HepG2 (cell line): ENCODE measurements around the gene UBXN2A. TPM values are rescaled to one million over a fixed set of nuclear protein-coding genes. Genes with fewer than 3 reads are reported as not detected.

ENCODE experiments used
- ATAC-seq: fragments of 200-7000 bp; cut with Tn5 transposase; 3 replicates; pipeline ENCODE4 v1.9.1; 2020; ENCODE audit warnings: mild to moderate bottlenecking, moderate library complexity
- BruUV-seq: library from RNA; stranded (reverse); fragments of 400-500 nt; replicated peaks from 2 replicates; lab custom pipeline; 2021; lab: Mats Ljungman, UMichigan
- CTCF ChIA-PET: fragments of 300-600 bp; formaldehyde crosslinking; extraction: SDS; loops from one replicate; lab custom pipeline; 2021; ENCODE audit warnings: low total read pairs, inconsistent platforms, low intra/inter-chr PET ratio; lab: Yijun Ruan, JAX
- POLR2A ChIA-PET: fragments of 350-600 bp; sonication (Branson Sonifier 250); formaldehyde crosslinking; loops from one replicate; lab custom pipeline; 2020; ENCODE audit warnings: antibody characterized with exemption, inconsistent platforms; lab: Yijun Ruan, JAX
- DNase-seq: peaks from one replicate; pipeline ENCODE4 v3.0.0-alpha.2; 2015; ENCODE audit warnings: low spot score
- FAIRE-seq: peaks from 3 replicates; lab custom pipeline; 2011; peaks lifted over from hg19 to GRCh38; lab: Jason Lieb, UNC
- H2AFZ ChIP-seq: one replicate; pipeline ENCODE4 v1.6.1; 2011; ENCODE audit warnings: low read length, inconsistent platforms
- H3K27ac ChIP-seq: fragments of 300-600 bp; 3 replicates; pipeline ENCODE4 v1.8.0; 2011; ENCODE audit warnings: mixed run types, mild to moderate bottlenecking, mixed read lengths, low read length, inconsistent platforms; ENCODE audit not compliant: insufficient read depth; ENCODE audit errors: extremely low read length
- H3K27me3 ChIP-seq, 2 experiments: fragments of 200-600 bp in 1 of 2; 2 replicates in 1 of 2; 3 replicates in 1 of 2; pipeline versions ENCODE4 v1.6.0 to v1.8.0; 2011; ENCODE audit warnings: low read length in 2 of 2, mild to moderate bottlenecking in 2 of 2, moderate library complexity in 2 of 2, inconsistent platforms in 1 of 2; ENCODE audit not compliant: insufficient read depth in 2 of 2, control insufficient read depth in 1 of 2
- H3K36me3 ChIP-seq, 2 experiments: fragments of 200-600 bp in 1 of 2; replicated peaks in 1 of 2; 2 replicates in 1 of 2; 3 replicates in 1 of 2; pipeline versions ENCODE4 v1.5.1 to v1.8.0; 2011; ENCODE audit warnings: low read length in 2 of 2, inconsistent platforms in 1 of 2; ENCODE audit not compliant: insufficient read depth in 2 of 2, control insufficient read depth in 1 of 2
- H3K4me1 ChIP-seq: 2 replicates; pipeline ENCODE4 v1.5.1; 2012; ENCODE audit warnings: low read length, inconsistent platforms; ENCODE audit not compliant: insufficient read depth
- H3K4me2 ChIP-seq: 2 replicates; pipeline ENCODE4 v1.6.0; 2011; ENCODE audit warnings: low read depth, low read length, inconsistent platforms
- H3K4me3 ChIP-seq, 3 experiments: fragments of 200-600 bp in 1 of 3; sonication (generic), shearing (Covaris generic) in 1 of 3; replicated peaks in 1 of 3; 2 replicates each; pipeline ENCODE4 v1.5.1; 2011 to 2016; ENCODE audit warnings: low read length in 3 of 3, inconsistent platforms in 2 of 3, low read depth in 2 of 3, mild to moderate bottlenecking in 2 of 3, control low read depth in 1 of 3, mixed read lengths in 1 of 3; ENCODE audit not compliant: insufficient read depth in 1 of 3
- H3K79me2 ChIP-seq: one replicate; pipeline ENCODE4 v1.6.1; 2011; ENCODE audit warnings: low read length, inconsistent platforms; ENCODE audit not compliant: insufficient read depth
- H3K9ac ChIP-seq: 2 replicates; pipeline ENCODE4 v1.6.0; 2011; ENCODE audit warnings: mild to moderate bottlenecking, low read depth, low read length, inconsistent platforms; ENCODE audit not compliant: insufficient read depth
- H3K9me3 ChIP-seq: 2 replicates; pipeline ENCODE4 v1.5.1; 2012; ENCODE audit warnings: mild to moderate bottlenecking, low read length
- H4K20me1 ChIP-seq: 2 replicates; pipeline ENCODE4 v1.6.0; 2011; ENCODE audit warnings: inconsistent platforms, mild to moderate bottlenecking, low read length, moderate library complexity; ENCODE audit not compliant: insufficient read depth
- AGO1 ChIP-seq: fragments of 200-400 bp; formaldehyde crosslinking; IDR thresholded peaks from 2 replicates; pipeline ENCODE4 v1.6.1; 2017; ENCODE audit warnings: mild to moderate bottlenecking, low read depth, low read length, moderate library complexity; ENCODE audit not compliant: poor library complexity, severe bottlenecking
- CHD2 ChIP-seq: IDR thresholded peaks from 2 replicates; pipeline ENCODE4 v1.6.1; 2011; ENCODE audit warnings: low read depth, low read length, improper control_type of control experiment
- FOXO1 ChIP-seq: sonication (generic); formaldehyde crosslinking; IDR thresholded peaks from 2 replicates; pipeline ENCODE4 v1.4.0; 2020; ENCODE audit warnings: missing genetic modification reagents
- GATAD1 ChIP-seq: IDR thresholded peaks from 2 replicates; pipeline ENCODE4 v1.6.1; 2016; ENCODE audit warnings: missing genetic modification reagents, missing compliant biosample characterization
- PHF8 ChIP-seq: sonication (generic); formaldehyde crosslinking; IDR thresholded peaks from 2 replicates; pipeline ENCODE4 v1.5.0; 2020; ENCODE audit warnings: missing genetic modification reagents
- RCOR2 ChIP-seq: IDR thresholded peaks from 2 replicates; pipeline ENCODE4 v1.6.1; 2016; ENCODE audit warnings: missing biosample characterization, missing genetic modification reagents
- SNRNP70 ChIP-seq: fragments of 200-400 bp; formaldehyde crosslinking; IDR thresholded peaks from 2 replicates; pipeline ENCODE4 v1.6.1; 2017; ENCODE audit warnings: mild to moderate bottlenecking, low read depth, low read length, moderate library complexity
- SOX5 ChIP-seq: IDR thresholded peaks from 2 replicates; pipeline ENCODE4 v1.6.1; 2016; ENCODE audit warnings: borderline replicate concordance
- SRY ChIP-seq: sonication (generic); formaldehyde crosslinking; IDR thresholded peaks from 2 replicates; pipeline ENCODE4 v1.8.0; 2022; ENCODE audit warnings: mild to moderate bottlenecking, missing genetic modification reagents
- TBX3 ChIP-seq: fragments of 450-650 bp; IDR thresholded peaks from 2 replicates; pipeline ENCODE4 v1.6.1; 2017; ENCODE audit warnings: antibody characterized with exemption, mild to moderate bottlenecking, inconsistent platforms, borderline replicate concordance
- ZBTB42 ChIP-seq: sonication (generic); formaldehyde crosslinking; IDR thresholded peaks from 2 replicates; pipeline ENCODE4 v1.5.0; 2020; ENCODE audit warnings: mild to moderate bottlenecking, missing genetic modification reagents
- ZNF317 ChIP-seq: sonication (generic); formaldehyde crosslinking; IDR thresholded peaks from 2 replicates; pipeline ENCODE4 v1.5.0; 2020; ENCODE audit warnings: mild to moderate bottlenecking, missing genetic modification reagents
- ZNF703 ChIP-seq: sonication (generic); formaldehyde crosslinking; IDR thresholded peaks from 2 replicates; pipeline ENCODE4 v1.5.1; 2020; ENCODE audit warnings: missing genetic modification reagents, mild to moderate bottlenecking, moderate library complexity, borderline replicate concordance
- ZNF850 ChIP-seq: sonication (generic); formaldehyde crosslinking; conservative IDR thresholded peaks from 2 replicates; pipeline ENCODE4 v1.9.0; 2021; ENCODE audit warnings: mild to moderate bottlenecking, missing genetic modification reagents
- ZSCAN31 ChIP-seq: sonication (generic); formaldehyde crosslinking; IDR thresholded peaks from 2 replicates; pipeline ENCODE4 v1.5.0; 2020; ENCODE audit warnings: low read depth, mild to moderate bottlenecking, missing genetic modification reagents
- WGBS: methylation state at CpG from one replicate; pipeline ENCODE4 v1.1.6; 2017; ENCODE audit warnings: low lambda C conversion rate; 5-methylcytosine and 5-hydroxymethylcytosine counted together
- in situ Hi-C: cut with HindIII; loops from 2 replicates; pipeline ENCODE4 v1.10.0; 2017; ENCODE audit warnings: low pct_unique_long_range_greater_than_20kb; ENCODE audit not compliant: extremely low pct_ligation_motif_present
- intact Hi-C: fragments of 100-400 bp; cut with micrococcal nuclease; formaldehyde crosslinking; loops from one replicate; pipeline ENCODE4 v1.10.0; 2022; ENCODE audit not compliant: unreplicated experiment
- polyA plus RNA-seq, 8 experiments: library from polyadenylated mRNA; depleted of rRNA in 3 of 8; stranded (reverse) in 7 of 8; unstranded in 1 of 8; fragments of >200 nt; fragmentation: Illumina TruSeq in 4 of 8; extraction: Trizol in 4 of 8; gene quantifications; 2 replicates each; pipeline versions ENCODE4 v1.2.1 to v1.2.3, GENCODE V29; 2011 to 2016; ENCODE audit warnings: low read depth in 4 of 8, missing spikeins in 1 of 8, mixed read lengths in 1 of 8; ENCODE audit not compliant: insufficient read depth in 1 of 8
- total RNA-seq, 5 experiments: library from RNA; depleted of rRNA; stranded (reverse); fragments of >200 nt; fragmentation: Illumina TruSeq; extraction: Trizol; gene quantifications; 2 replicates each; pipeline ENCODE4 v1.2.3, GENCODE V29; 2016; ENCODE audit warnings: low read depth in 1 of 5
- TF ChIP-seq, protein P1 (sequence below): sonication (generic); formaldehyde crosslinking; IDR thresholded peaks from 2 replicates; pipeline ENCODE4 v1.4.0; 2020; ENCODE audit warnings: missing genetic modification reagents
- TF ChIP-seq, protein P2 (sequence below): sonication (generic); formaldehyde crosslinking; IDR thresholded peaks from 2 replicates; pipeline ENCODE4 v1.4.0; 2020; ENCODE audit warnings: missing genetic modification reagents, borderline replicate concordance

Gene UBXN2A
- total and polyA plus RNA-seq, 2 of the 13 experiments (the other 11 are each of a cell fraction or from before 2014, with no cell fraction given): 8.3 to 20.9 TPM

GRCh38 chr2:24049485-24050021 is 109.3 kb downstream of the UBXN2A start, which contains the start of gene FKBP1B (continued):
- TF ChIP-seq ZBTB42 (no peak), SOX5 (CRISPR knock-in tag) (peak; percentile 34; the same call in 1 of the 2 replicates)

- POLR2A ChIA-PET: interaction anchor here (1.0 to 5.4 kb wide), 12 partner anchors 10 to 123 kb away, joined by 3 to 76 read pairs (median 6); partner anchors contain the start of genes ATAD2B, SF3B6 and TP53I3
- H3K27ac ChIP-seq: peak overlapping the region; percentile 45
- H2AFZ ChIP-seq: no peak overlapping the region
- TF ChIP-seq FOXO1 (CRISPR knock-in tag) (0 out of 2 replicates have a peak, but pooled peaks have one; percentile 39), SNRNP70 (no peak), TBX3 (no peak), CHD2 (no peak), ZNF317 (CRISPR knock-in tag) (peak; percentile 19; the same call in 1 of the 2 replicates), PHF8 (peak; percentile 41), ZNF703 (CRISPR knock-in tag) (no peak), GATAD1 (CRISPR knock-in tag) (0 out of 2 replicates have a peak, but pooled peaks have one; percentile 30), RCOR2 (CRISPR knock-in tag) (no peak), ZNF850 (CRISPR knock-in tag) (no peak), ZSCAN31 (peak; percentile 25; the same call in 1 of the 2 replicates), AGO1 (peak; percentile 91), SRY (CRISPR knock-in tag) (no peak)
- TF ChIP-seq, protein P1, sequence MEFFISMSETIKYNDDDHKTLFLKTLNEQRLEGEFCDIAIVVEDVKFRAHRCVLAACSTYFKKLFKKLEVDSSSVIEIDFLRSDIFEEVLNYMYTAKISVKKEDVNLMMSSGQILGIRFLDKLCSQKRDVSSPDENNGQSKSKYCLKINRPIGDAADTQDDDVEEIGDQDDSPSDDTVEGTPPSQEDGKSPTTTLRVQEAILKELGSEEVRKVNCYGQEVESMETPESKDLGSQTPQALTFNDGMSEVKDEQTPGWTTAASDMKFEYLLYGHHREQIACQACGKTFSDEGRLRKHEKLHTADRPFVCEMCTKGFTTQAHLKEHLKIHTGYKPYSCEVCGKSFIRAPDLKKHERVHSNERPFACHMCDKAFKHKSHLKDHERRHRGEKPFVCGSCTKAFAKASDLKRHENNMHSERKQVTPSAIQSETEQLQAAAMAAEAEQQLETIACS (CRISPR knock-in tag): no peak; the same call in 1 of the 2 replicates
- TF ChIP-seq, protein P2, sequence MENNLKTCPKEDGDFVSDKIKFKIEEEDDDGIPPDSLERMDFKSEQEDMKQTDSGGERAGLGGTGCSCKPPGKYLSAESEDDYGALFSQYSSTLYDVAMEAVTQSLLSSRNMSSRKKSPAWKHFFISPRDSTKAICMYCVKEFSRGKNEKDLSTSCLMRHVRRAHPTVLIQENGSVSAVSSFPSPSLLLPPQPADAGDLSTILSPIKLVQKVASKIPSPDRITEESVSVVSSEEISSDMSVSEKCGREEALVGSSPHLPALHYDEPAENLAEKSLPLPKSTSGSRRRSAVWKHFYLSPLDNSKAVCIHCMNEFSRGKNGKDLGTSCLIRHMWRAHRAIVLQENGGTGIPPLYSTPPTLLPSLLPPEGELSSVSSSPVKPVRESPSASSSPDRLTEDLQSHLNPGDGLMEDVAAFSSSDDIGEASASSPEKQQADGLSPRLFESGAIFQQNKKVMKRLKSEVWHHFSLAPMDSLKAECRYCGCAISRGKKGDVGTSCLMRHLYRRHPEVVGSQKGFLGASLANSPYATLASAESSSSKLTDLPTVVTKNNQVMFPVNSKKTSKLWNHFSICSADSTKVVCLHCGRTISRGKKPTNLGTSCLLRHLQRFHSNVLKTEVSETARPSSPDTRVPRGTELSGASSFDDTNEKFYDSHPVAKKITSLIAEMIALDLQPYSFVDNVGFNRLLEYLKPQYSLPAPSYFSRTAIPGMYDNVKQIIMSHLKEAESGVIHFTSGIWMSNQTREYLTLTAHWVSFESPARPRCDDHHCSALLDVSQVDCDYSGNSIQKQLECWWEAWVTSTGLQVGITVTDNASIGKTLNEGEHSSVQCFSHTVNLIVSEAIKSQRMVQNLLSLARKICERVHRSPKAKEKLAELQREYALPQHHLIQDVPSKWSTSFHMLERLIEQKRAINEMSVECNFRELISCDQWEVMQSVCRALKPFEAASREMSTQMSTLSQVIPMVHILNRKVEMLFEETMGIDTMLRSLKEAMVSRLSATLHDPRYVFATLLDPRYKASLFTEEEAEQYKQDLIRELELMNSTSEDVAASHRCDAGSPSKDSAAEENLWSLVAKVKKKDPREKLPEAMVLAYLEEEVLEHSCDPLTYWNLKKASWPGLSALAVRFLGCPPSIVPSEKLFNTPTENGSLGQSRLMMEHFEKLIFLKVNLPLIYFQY (CRISPR knock-in tag): 0 out of 2 replicates have a peak, but pooled peaks have one; percentile 57
Observed at GRCh38 chr2:24050041-24050979, 110.0 kb downstream of the UBXN2A start.

More at GRCh38 chr2:24050041-24050979, 110.0 kb downstream of the UBXN2A start:
- intact Hi-C loops (no loop called here), in situ Hi-C loops (no loop called here)
- peaks cover 61% of the 10 kb centered on the region for H3K4me1 ChIP-seq
- peak; percentile 23 for ATAC-seq
- H4K20me1 ChIP-seq: no peaks in the 10 kb centered on the region
- H3K79me2 ChIP-seq: peaks cover 23% of the 10 kb centered on the region
- peak overlapping the region; percentile 82 for H3K4me2 ChIP-seq
- H3K4me3 ChIP-seq: peak overlapping the region; percentile 92 to 95 (median 94)
- peak; percentile 28 for DNase-seq
- H3K9ac ChIP-seq: peak overlapping the region; percentile 77
- no TSS peak for BruUV-seq
- 3% methylated on average over 17 of the region's 47 CpGs for WGBS
- H3K27me3 ChIP-seq: no peaks in the 10 kb centered on the region; a peak in 2 of 5 replicates
- CTCF ChIA-PET: no interaction called here
- peaks cover 0 to 2% of the 10 kb centered on the region in 2 experiments; a peak in 3 of 5 replicates for H3K36me3 ChIP-seq
- H3K9me3 ChIP-seq: no peaks in the 10 kb centered on the region
- FAIRE-seq: no peak
